ENCODE data around the gene FTMT.
"Not testable (repeated sequence)": the region's sequence is repeated elsewhere in the genome, so short reads cannot be mapped to it uniquely, and the experiment has no call there.

FTMT gene
- 0 reads per million in 3 experiments for total RNA-seq

DNA sequence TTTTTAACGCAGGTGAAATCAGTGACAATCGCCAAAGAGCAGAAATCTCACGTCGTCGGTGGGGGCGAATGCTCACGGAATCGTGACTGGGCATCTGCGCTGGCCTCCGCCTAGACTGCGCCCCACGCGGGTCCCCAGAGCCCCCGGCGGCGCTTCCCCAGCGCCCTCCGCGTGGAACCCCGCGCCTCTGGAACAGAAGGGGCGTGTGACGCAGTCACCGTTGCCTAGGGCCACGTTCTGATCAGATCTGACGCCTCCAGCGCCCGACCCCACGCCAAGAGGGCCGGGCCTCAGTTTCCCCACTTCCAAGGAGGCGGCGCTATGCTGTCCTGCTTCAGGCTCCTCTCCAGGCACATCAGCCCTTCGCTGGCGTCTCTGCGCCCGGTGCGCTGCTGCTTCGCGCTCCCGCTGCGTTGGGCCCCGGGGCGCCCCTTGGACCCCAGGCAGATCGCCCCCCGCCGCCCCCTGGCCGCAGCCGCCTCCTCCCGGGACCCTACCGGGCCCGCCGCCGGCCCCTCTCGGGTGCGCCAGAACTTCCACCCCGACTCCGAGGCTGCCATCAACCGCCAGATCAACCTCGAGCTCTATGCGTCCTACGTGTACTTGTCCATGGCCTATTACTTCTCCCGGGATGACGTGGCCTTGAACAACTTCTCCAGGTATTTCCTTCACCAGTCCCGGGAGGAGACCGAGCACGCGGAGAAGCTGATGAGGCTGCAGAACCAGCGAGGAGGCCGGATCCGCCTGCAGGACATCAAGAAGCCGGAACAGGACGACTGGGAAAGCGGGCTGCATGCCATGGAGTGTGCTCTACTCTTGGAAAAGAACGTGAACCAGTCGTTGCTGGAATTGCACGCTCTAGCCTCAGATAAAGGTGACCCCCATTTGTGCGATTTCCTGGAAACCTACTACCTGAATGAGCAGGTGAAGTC, at the start of gene FTMT:
Gene FTMT, plus strand, starts transcription at position 240 of the 932 bp plus-strand sequence. Its CDS starts 82 bp downstream, at position 322.
- no peak for DNase-seq

- not testable (repeated sequence) for DNase-seq
These were observed 46.4 kb upstream of the FTMT start for GRCh38 chr5:121805251-121805650.

GRCh38 chr5:121805911-121806310, 45.8 kb upstream of the FTMT start:
- no peak for DNase-seq

DNA sequence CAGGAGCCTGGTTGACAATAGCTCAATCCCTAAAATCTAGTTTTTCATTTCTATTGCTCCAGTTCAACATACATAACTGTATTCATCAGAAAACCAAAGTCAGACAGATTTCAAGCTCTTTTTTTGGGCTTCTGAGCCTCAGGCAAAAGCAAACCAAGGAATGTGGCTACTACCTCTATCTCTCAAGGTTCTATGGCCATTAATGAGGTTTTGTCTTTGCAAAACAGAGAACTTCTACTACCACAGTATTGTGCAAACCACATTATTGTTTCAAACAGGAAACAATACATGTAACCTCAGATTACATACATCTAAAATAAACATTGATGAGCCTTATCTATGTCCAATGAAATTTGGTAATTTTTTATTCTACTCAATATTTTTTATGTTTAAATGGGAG, 35.5 kb upstream of the FTMT start:
- DNase-seq: no peak

GRCh38 chr5:121819682-121820261, 31.9 kb upstream of the FTMT start:
- DNase-seq: no peak

GRCh38 chr5:121833617-121834016, 18.1 kb upstream of the FTMT start:
- no peak for DNase-seq

GRCh38 chr5:121834021-121834420, 17.7 kb upstream of the FTMT start:
- DNase-seq: no peak

- DNase-seq: no peak
These were observed 9.8 kb upstream of the FTMT start for GRCh38 chr5:121841892-121842291.

DNA sequence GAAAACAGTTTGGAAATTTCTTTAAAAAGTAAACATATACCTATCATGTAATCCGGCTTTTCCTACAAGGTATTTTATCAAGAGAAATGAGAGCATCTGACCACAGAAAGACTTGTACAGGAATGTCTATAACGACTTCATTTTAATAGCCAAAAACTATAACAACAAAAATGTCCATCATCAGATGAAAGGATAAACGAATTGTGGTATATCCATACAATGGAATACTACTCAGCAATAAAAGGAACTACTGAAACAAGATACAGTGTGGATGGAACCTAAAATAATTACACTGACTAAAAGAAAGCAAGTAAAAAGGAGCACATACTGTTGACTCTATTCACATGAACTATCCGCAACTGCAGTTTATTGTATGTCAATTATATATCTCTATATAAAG, 1.4 kb upstream of the FTMT start:
- DNase-seq: no peak

- DNase-seq: no peak
These were observed 2.2 kb downstream of the FTMT start for GRCh38 chr5:121853850-121854249.

GRCh38 chr5:121862801-121863200, 11.1 kb downstream of the FTMT start:
- DNase-seq: no peak

GRCh38 chr5:121863753-121864285, 12.1 kb downstream of the FTMT start:
- DNase-seq: no peak

GRCh38 chr5:121867403-121867802, 15.7 kb downstream of the FTMT start:
- no peak for DNase-seq

- no peak for DNase-seq
These were observed 18.8 kb downstream of the FTMT start for GRCh38 chr5:121870489-121870888.

- no peak for DNase-seq
These were observed 21.2 kb downstream of the FTMT start for GRCh38 chr5:121872856-121873255.

GRCh38 chr5:121873409-121873808, 21.7 kb downstream of the FTMT start:
- no peak for DNase-seq

- DNase-seq: no peak
These were observed 33.9 kb downstream of the FTMT start for GRCh38 chr5:121885630-121886029.

DNA sequence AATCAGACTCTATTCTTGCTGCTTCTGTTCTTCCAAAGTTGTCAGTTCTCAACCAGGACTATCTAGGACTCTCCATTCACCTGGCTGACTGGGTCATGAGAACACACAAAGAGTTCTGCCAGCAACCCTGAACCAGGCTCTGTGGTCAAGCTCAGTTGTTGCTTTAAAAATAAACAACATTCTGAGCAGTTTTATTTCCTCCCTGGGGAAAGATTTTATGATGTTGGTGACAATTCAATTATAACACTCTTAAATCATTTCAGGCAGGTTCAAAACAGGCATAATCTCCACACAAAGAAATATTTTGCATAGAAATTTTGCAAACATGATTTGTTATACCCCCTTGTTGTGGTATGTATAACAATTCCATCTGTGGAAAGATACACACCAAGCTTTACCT, 36.0 kb downstream of the FTMT start:
- DNase-seq: no peak

GRCh38 chr5:121890297-121890858, 38.7 kb downstream of the FTMT start:
- no peak for DNase-seq

DNA sequence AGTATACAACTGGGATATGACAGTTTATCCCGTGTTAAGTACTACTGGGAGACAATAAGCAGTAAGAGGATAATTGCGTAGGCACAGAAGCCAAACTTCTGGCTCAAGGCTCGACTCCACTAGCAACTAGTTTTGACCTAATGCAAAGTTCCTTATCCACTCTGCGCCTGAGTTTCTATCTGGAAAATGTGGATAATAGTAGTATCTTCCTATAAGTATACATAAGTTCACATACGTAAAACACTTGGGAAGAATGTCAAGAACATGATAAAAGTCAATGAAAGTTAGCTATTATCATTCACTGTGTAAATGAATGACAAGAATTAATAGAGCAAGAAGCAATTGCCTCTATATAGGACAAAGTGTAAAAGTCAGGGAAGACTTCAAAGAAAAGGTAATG, 45.7 kb downstream of the FTMT start:
- DNase-seq: no peak

DNA sequence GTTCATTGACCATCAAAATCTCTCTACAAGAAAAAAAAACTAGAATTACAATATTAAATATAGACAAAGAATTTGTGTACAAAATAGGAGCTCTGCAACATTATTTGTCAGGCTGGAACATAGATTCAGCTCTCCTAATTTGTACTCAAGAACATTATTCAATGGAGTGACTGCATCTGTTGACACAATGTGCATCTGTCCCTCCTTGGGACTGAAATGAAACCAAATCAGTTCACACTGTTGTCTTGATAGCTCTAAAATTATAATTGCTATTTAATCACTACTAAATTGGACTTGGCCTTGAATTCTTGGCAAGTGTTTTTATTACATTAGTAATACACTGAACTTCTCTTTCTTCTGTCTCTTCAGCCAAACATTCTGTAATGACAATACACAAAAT, 47.7 kb downstream of the FTMT start:
- DNase-seq: no peak
